GM19351 (cell line): Measurements from ENCODE around the gene MIF4GD.

Experiments used
- ATAC-seq: cut with Tn5 transposase; IDR thresholded peaks from one replicate; pipeline ENCODE4 v1.9.1; 2021; ENCODE audit warnings: mild to moderate bottlenecking, moderate library complexity; ENCODE audit not compliant: unreplicated experiment

Gene MIF4GD

GRCh38 chr17:75238684-75239191 lies 32.3 kb downstream of the MIF4GD start:
- ATAC-seq: no peak

GRCh38 chr17:75238020-75238580 lies 32.9 kb downstream of the MIF4GD start:
- ATAC-seq: no peak

GRCh38 chr17:75237100-75238014 lies 33.7 kb downstream of the MIF4GD start:
- ATAC-seq: no peak

GRCh38 chr17:75232786-75233185 lies 38.2 kb downstream of the MIF4GD start:
- ATAC-seq: no peak

GRCh38 chr17:75231741-75232464 lies 39.1 kb downstream of the MIF4GD start:
- ATAC-seq: no peak

GRCh38 chr17:75231071-75231470 lies 40.0 kb downstream of the MIF4GD start:
- ATAC-seq: no peak

GRCh38 chr17:75228847-75229246 lies 42.2 kb downstream of the MIF4GD start:
- no peak for ATAC-seq

- no peak for ATAC-seq
These were observed 42.7 kb downstream of the MIF4GD start for GRCh38 chr17:75228305-75228704.

- ATAC-seq: no peak
These were observed 43.3 kb downstream of the MIF4GD start for GRCh38 chr17:75227729-75228128.

GRCh38 chr17:75225016-75225415 lies 46.0 kb downstream of the MIF4GD start:
- no peak for ATAC-seq

GRCh38 chr17:75219815-75220214 lies 51.2 kb downstream of the MIF4GD start:
- ATAC-seq: no peak

GRCh38 chr17:75218131-75218530 lies 52.9 kb downstream of the MIF4GD start:
- no peak for ATAC-seq
